AG09319 (cell line): ENCODE measurements around the gene EHBP1L1.

Source experiments
- DNase-seq: peaks from one replicate; pipeline ENCODE4 v3.0.0-alpha.2; 2010; ENCODE audit warnings: low read depth; ENCODE audit errors: extremely low read depth
- TF ChIP-seq, protein P1 (sequence below): IDR thresholded peaks from 2 replicates; pipeline ENCODE4 v1.5.1; 2011; ENCODE audit warnings: low read depth, mild to moderate bottlenecking, inconsistent platforms, low read length, moderate library complexity

The EHBP1L1 gene

DNA sequence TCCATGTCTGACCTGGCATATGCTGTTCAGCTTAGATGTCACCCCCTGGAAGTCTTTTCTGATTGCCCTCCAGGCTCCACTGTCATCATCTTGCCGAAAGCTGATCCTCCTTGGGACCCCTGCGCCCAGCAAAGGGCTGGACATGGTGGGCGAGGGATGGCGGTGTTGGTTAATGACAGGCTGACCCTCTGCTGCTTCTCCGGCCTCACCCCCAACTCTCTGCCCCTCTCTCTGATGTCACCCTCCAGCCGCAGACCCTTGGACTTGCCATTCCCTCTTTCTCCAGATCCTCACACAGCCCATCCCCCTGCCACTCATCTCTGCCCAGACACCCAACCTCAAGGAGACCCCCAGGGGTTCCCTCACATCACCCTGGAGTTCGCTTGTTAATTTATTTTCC lies 2.3 kb downstream of the EHBP1L1 start:
- DNase-seq = no peak
- TF ChIP-seq, protein P1, sequence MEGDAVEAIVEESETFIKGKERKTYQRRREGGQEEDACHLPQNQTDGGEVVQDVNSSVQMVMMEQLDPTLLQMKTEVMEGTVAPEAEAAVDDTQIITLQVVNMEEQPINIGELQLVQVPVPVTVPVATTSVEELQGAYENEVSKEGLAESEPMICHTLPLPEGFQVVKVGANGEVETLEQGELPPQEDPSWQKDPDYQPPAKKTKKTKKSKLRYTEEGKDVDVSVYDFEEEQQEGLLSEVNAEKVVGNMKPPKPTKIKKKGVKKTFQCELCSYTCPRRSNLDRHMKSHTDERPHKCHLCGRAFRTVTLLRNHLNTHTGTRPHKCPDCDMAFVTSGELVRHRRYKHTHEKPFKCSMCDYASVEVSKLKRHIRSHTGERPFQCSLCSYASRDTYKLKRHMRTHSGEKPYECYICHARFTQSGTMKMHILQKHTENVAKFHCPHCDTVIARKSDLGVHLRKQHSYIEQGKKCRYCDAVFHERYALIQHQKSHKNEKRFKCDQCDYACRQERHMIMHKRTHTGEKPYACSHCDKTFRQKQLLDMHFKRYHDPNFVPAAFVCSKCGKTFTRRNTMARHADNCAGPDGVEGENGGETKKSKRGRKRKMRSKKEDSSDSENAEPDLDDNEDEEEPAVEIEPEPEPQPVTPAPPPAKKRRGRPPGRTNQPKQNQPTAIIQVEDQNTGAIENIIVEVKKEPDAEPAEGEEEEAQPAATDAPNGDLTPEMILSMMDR = no peak

DNA sequence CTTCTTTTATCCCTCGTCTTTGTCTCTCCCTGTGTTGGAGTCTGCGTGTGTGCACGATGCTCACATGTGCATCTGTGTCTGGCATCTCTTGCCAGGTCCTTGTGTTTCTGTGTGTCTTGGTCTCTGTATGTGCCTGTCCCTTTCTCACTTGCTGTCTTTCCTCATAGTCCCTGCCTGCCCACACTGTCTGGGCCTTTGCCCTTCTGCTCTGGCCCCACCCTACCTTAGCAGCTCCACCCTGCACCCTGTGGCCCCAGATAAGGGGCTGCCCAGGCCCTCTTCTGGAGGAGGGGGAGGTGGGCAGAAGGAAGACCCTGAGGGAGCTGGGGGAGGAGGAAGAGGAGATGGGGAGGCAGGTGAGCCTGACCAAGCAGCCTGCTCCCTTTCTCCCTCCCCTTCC lies 2.8 kb downstream of the EHBP1L1 start:
- no peak for DNase-seq
- TF ChIP-seq, protein P1 = no peak

DNA sequence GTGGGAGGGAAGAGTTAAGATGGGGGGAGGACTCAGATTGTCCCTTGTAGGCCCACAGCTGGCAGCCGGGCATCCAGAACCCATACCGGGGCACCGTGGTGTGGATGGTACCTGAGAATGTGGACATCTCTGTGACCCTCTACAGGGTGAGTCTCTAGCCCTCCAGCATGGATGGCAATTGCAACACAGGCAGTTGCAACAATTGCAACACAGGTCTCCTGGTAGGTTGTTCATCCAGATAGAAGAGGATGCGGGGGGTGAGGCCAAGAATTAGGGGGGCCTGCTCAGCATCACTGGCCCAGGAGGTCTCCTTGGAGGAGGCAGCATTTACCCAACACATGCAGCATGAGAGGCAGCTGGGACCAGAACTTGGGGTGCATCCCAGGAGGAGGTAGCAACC lies 3.4 kb downstream of the EHBP1L1 start:
- TF ChIP-seq, protein P1 = no peak

DNA sequence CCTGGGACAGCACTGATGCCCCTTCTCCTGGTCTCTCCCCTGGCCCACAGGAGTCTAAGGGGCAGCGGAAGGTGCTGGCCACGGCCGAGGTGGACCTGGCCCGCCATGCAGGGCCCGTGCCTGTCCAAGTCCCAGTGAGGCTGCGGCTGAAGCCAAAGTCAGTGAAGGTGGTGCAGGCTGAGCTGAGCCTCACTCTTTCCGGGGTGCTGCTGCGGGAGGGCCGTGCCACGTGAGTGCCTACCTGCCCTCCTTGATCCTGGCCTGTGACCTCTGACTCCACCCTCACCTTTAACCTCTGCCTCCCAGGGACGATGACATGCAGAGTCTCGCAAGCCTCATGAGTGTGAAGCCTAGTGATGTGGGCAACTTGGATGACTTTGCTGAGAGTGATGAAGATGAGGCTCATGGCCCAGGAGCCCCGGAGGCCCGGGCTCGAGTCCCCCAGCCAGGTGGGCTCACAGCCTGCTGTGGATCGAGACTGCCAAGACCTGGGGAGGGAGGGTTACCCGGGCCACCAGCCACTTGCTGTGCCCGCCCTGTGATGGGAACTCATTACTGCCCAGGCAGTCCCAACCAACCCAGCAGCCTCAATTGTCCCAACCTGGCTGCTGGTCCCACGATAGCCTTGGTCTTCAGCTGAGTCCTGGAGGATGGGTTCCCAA lies 4.3 kb downstream of the EHBP1L1 start:
- TF ChIP-seq, protein P1 = no peak
- no peak for DNase-seq

More for the DNA sequence above, 3.4 kb downstream of the EHBP1L1 start:
- no peak for DNase-seq

DNA sequence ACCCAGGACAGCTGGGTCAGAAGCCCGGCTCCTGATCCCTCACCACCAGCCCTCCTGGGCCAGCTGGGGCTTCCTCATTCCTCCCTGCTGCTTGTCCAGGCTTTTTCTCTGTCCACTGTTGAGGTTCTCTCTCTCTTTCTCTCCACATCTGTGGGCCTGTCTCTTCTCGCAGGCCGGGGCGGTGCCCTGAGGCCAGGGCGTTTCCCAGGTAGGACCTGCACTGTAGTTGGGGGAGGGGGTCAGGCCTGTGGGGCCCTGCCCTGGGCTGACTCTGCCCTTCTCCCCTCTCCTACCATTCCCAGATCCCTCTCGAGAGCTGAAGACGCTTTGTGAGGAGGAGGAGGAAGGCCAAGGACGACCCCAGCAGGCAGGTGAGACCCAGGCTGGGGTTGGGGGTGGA lies 4.9 kb downstream of the EHBP1L1 start:
- no peak for DNase-seq
- TF ChIP-seq, protein P1 = no peak

DNA sequence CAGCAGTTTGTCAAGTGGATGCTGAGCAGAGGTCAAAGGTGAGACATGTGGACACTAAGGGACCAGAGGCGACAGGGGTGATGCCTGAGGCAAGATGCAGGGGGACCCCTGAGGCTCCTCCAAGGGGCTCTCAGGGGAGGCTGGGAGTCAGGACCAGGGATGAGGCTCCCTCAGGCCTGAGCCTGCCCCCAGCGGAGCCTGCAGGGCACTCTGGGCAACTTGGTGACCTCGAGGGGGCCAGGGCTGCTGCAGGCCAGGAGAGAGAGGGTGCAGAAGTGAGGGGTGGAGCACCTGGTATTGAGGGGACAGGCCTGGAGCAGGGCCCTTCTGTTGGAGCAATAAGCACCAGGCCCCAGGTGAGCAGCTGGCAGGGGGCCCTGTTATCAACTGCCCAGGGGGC lies 6.1 kb downstream of the EHBP1L1 start:
- no peak for DNase-seq
- TF ChIP-seq, protein P1 = no peak

DNA sequence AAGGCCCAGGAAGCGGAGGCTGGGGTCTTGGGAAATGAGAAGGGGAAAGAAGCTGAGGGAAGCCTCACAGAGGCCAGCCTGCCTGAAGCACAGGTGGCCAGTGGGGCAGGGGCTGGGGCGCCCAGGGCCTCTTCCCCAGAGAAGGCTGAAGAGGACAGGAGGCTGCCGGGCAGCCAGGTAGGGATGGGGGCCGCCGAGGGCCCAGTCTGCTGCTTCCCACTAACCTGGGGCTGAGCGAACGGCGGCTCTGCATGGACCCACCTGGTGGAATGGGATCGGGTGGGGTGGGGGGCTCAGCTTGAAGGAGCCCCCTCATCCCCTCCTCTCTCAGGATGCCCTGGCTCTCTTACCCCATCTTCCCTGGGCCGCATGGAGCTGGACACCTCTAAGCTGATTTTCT lies 7.7 kb downstream of the EHBP1L1 start:
- TF ChIP-seq, protein P1 = no peak
- no peak for DNase-seq
